Transverse colon (tissue), 4 donors: ENCODE measurements around the gene SMAD4. TPM values are rescaled to one million over a fixed set of nuclear protein-coding genes. Genes with fewer than 3 reads are reported as not detected.

ENCODE experiments used
- DNase-seq: peaks from one replicate; pipeline ENCODE4 v3.0.0-alpha.2; 2019
- H3K27ac ChIP-seq, 4 donors: fragments of 200-600 bp; sonication (generic); 2 replicates each; pipeline ENCODE4 v1.5.1; 2016 to 2018; ENCODE audit warnings: inconsistent platforms in 4 of 4
- H3K27me3 ChIP-seq: fragments of 200-600 bp; sonication (generic); 2 replicates; pipeline ENCODE4 v1.5.1; 2017; ENCODE audit warnings: inconsistent platforms
- H3K36me3 ChIP-seq, 4 donors: fragments of 200-600 bp; sonication (generic); 2 replicates each; pipeline ENCODE4 v1.5.1; 2017 to 2019; ENCODE audit warnings: inconsistent platforms in 4 of 4
- H3K4me1 ChIP-seq, 4 donors: fragments of 200-600 bp; sonication (generic); 2 replicates each; pipeline ENCODE4 v1.5.1; 2017 to 2020; ENCODE audit warnings: inconsistent platforms in 4 of 4
- H3K4me3 ChIP-seq, 4 donors: fragments of 200-600 bp; sonication (generic); 1 replicate in 1 of 4; 2 replicates in 3 of 4; pipeline versions ENCODE4 v1.5.1 to v1.6.1; 2017 to 2019; ENCODE audit warnings: inconsistent platforms in 4 of 4
- H3K9me3 ChIP-seq, 2 donors: fragments of 200-600 bp; sonication (generic); 2 replicates each; pipeline ENCODE4 v1.5.1; 2017 to 2019; ENCODE audit warnings: inconsistent platforms in 2 of 2
- EP300 ChIP-seq: sonication (generic); formaldehyde crosslinking; IDR thresholded peaks from one replicate; pipeline ENCODE4 v1.6.1; 2017; ENCODE audit warnings: antibody characterized with exemption, low read depth
- POLR2A ChIP-seq: fragments of 450-650 bp; IDR thresholded peaks from one replicate; pipeline ENCODE4 v1.6.1; 2016; ENCODE audit warnings: antibody characterized with exemption, mild to moderate bottlenecking, moderate library complexity
- POLR2AphosphoS5 ChIP-seq, 3 donors: sonication (generic); formaldehyde crosslinking; IDR thresholded peaks; one replicate each; pipeline ENCODE4 v1.6.1; 2016; ENCODE audit warnings: antibody characterized with exemption in 3 of 3
- WGBS, 2 donors: methylation state at CpG; one replicate each; pipeline ENCODE4 v1.1.5; 2018; ENCODE audit warnings: low coverage in 1 of 2; 5-methylcytosine and 5-hydroxymethylcytosine counted together
- in situ Hi-C, 4 donors: fragments of 200-750 bp; cut with MboI; loops; one replicate each; pipeline versions ENCODE4 v1.15.0 to v1.15.1; 2017; ENCODE audit warnings: low sequenced_read_pairs in 3 of 4, low pct_ligation_motif_present in 1 of 4, low pct_unique_long_range_greater_than_20kb in 1 of 4
- intact Hi-C: fragments of 100-400 bp; cut with DNase I; formaldehyde crosslinking; loops from one replicate; pipeline ENCODE4 v1.15.1; 2023; ENCODE audit warnings: low total_unique reads
- total RNA-seq, 4 donors: library from RNA; depleted of rRNA; stranded (reverse); fragments of >200 nt; gene quantifications; one replicate each; pipeline ENCODE4 v1.1.0, GENCODE V29; 2016
- TF ChIP-seq, protein P1 (sequence below), 5 experiments: fragments of 200-600 bp in 3 of 5; fragments of 450-650 bp in 2 of 5; sonication (generic) in 3 of 5; IDR thresholded peaks; 1 replicate in 2 of 5; 2 replicates in 3 of 5; pipeline ENCODE4 v1.5.1; 2016 to 2017; ENCODE audit warnings: antibody characterized with exemption in 5 of 5, inconsistent platforms in 3 of 5, mild to moderate bottlenecking in 2 of 5, moderate library complexity in 1 of 5

Gene SMAD4
- total RNA-seq, 4 donors from 2014 or later, result 77.1 to 172 (median 85.6) TPM

DNA sequence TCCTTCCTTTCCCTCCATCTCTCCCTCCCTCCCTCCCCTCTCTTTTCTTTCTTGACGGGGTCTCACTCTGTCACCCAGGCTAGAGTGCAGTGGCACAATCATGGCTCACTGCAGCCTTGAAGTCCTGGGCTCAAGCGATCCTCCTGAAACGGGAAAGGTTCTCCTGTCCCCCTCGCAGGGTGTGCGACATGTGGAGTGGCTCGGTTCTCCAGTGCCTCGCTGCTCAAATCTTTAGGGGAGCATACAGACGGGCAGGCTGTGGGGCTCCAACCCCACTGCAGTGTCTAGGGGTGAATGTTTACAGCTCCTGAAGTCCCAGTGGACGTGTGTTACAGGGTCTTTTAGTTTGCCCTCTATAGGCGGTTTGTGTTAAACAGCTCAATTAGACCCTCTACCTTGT, 93.5 kb downstream of the SMAD4 start:
- Histone ChIP-seq H3K9me3 (no peaks in the 10 kb centered on the region), H3K27me3 (no peaks in the 10 kb centered on the region), H3K27ac (no peak overlapping the region), H3K4me1 (no peaks in the 10 kb centered on the region), H3K4me3 (no peak overlapping the region), H3K36me3 (no peaks in the 10 kb centered on the region)
- in situ Hi-C loops (loop anchor here (25.0 kb wide), 1 partner anchor 264 kb away; no protein-coding TSS in a partner anchor), intact Hi-C loops (no loop called here)
- WGBS, 2 donors, result 50 to 88% methylated on average over 1 to 10 of the region's 10 CpGs
- no peak for DNase-seq
- TF ChIP-seq POLR2AphosphoS5 (IDR thresholded peaks at IDR 0.05) (no peak), EP300 (no peak), POLR2A (no peak)
- TF ChIP-seq, protein P1, sequence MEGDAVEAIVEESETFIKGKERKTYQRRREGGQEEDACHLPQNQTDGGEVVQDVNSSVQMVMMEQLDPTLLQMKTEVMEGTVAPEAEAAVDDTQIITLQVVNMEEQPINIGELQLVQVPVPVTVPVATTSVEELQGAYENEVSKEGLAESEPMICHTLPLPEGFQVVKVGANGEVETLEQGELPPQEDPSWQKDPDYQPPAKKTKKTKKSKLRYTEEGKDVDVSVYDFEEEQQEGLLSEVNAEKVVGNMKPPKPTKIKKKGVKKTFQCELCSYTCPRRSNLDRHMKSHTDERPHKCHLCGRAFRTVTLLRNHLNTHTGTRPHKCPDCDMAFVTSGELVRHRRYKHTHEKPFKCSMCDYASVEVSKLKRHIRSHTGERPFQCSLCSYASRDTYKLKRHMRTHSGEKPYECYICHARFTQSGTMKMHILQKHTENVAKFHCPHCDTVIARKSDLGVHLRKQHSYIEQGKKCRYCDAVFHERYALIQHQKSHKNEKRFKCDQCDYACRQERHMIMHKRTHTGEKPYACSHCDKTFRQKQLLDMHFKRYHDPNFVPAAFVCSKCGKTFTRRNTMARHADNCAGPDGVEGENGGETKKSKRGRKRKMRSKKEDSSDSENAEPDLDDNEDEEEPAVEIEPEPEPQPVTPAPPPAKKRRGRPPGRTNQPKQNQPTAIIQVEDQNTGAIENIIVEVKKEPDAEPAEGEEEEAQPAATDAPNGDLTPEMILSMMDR (IDR thresholded peaks at IDR 0.05), result no peak

DNA sequence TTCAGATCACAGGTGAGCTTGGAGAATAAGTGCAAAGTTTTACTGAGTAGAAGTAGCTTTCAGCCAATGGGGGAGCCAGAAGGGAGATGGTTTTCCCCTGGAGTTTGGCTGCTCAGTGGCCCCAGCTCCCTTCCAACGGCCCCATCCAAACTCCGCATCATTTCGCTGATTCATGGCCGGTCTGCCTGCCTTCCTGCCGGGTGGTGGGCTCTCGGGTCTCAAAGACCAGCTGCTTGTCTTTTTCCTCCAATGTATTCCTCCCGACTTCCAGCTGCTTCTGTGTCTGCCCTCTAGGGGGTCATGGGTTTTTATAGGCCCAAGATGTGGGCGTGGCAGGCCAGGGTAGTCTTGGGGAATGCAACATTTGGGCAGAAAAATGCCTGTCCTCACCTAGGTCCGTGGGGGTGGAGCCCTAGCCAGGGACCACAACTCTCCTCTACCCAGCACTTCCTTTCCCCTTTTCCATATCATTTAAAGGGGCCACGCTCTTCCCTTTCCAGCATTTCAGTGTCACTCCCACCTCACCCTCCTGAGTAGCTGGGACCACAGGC, 94.0 kb downstream of the SMAD4 start:
- no peaks in the 10 kb centered on the region for H3K27me3 ChIP-seq
- no peaks in the 10 kb centered on the region for H3K9me3 ChIP-seq
- H3K4me1 ChIP-seq, result no peaks in the 10 kb centered on the region
- in situ Hi-C loops (loop anchor here (25.0 kb wide), 1 partner anchor 263 kb away; no protein-coding TSS in a partner anchor), intact Hi-C loops (no loop called here)
- DNase-seq, result no peak
- H3K4me3 ChIP-seq, result no peak overlapping the region
- 69 to 74% methylated on average over 8 to 10 of the region's 10 CpGs for WGBS, 2 donors
- H3K36me3 ChIP-seq, result no peaks in the 10 kb centered on the region
- no peak for TF ChIP-seq POLR2AphosphoS5 (IDR thresholded peaks at IDR 0.05)
- TF ChIP-seq, protein P1 (IDR thresholded peaks at IDR 0.05), result no peak
- TF ChIP-seq EP300, result no peak
- no peak for TF ChIP-seq POLR2A
- no peak overlapping the region for H3K27ac ChIP-seq

DNA sequence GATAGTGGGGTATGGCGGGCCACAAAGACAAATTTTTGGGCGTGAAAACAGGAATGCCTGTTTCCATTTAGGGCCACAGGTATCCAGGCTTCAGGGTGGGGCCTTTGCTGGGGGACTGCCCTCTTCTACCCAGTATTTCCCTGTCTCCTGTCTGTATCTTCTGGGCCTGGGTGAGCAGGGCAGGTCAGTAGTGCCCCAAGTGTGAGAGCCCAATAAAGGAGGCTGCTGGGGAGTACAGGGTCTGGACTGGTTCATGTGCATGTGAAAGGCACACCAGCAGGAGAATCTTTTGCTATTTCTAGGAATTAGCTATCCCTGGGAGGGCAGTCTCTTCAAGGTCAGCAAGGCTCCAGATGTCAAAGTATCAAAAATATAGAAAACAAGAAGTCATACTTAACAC, 96.0 kb downstream of the SMAD4 start:
- DNase-seq, result no peak

DNA sequence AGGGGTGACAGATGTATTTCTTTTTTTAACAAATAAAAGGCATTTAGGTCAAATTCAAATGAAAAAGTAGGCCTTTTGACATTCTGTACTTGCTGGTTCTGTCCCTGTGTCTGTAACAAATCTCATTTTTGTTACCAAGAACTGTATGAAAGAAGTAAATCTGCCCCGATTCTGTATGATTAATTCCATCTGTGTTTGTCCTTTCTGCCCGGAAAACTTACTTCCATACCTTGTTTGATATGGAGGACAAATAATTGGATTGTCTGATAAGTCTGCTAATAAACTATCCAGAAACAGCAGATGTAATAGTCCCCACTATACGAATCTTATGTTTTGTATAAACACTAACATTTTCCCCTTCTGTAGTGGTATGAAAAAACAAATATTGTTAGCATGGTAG, 97.7 kb downstream of the SMAD4 start:
- no peaks in the 10 kb centered on the region for H3K27me3 ChIP-seq
- TF ChIP-seq EP300 (no peak), POLR2A (no peak), POLR2AphosphoS5 (IDR thresholded peaks at IDR 0.05) (no peak)
- TF ChIP-seq, protein P1 (IDR thresholded peaks at IDR 0.05), result no peak
- H3K4me3 ChIP-seq, result no peak overlapping the region
- no peaks in the 10 kb centered on the region for H3K9me3 ChIP-seq
- intact Hi-C loops (no loop called here), in situ Hi-C loops (no loop called here)
- no peaks in the 10 kb centered on the region for H3K4me1 ChIP-seq
- H3K36me3 ChIP-seq, result no peaks in the 10 kb centered on the region
- H3K27ac ChIP-seq, result no peak overlapping the region
- whole genome bisulfite sequencing, 2 donors, result 73 to 76% methylated on average over 3 of the region's 3 CpGs
- no peak for DNase-seq

More for the DNA sequence above, 96.0 kb downstream of the SMAD4 start:
- Histone ChIP-seq H3K36me3 (no peaks in the 10 kb centered on the region), H3K27me3 (no peaks in the 10 kb centered on the region), H3K4me1 (no peaks in the 10 kb centered on the region), H3K4me3 (no peak overlapping the region), H3K9me3 (no peaks in the 10 kb centered on the region), H3K27ac (no peak overlapping the region)
- intact Hi-C loops (no loop called here), in situ Hi-C loops (no loop called here)
- WGBS, 2 donors, result 85 to 100% methylated on average over 1 to 2 of the region's 2 CpGs
- no peak for TF ChIP-seq POLR2AphosphoS5 (IDR thresholded peaks at IDR 0.05)
- TF ChIP-seq, protein P1 (IDR thresholded peaks at IDR 0.05), result no peak
- TF ChIP-seq POLR2A, result no peak
- TF ChIP-seq EP300, result no peak
